OCI-M1 (cell line): Measurements from ENCODE around the gene TRIM5.
"Not testable (repeated sequence)": the region's sequence is repeated elsewhere in the genome, so short reads cannot be mapped to it uniquely, and the experiment has no call there.

Experiments used
- DNase-seq: peaks from one replicate; lab custom pipeline; 2025; lab: John Stamatoyannopoulos, UW

Gene TRIM5

GRCh38 chr11:5689551-5689983, 4.7 kb upstream of the TRIM5 start, which contains the start of gene TRIM22:
Gene TRIM22, plus strand, starts transcription at chr11:5689790. Its CDS starts 6,443 bp downstream, at chr11:5696233.
- peak; percentile 95 for DNase-seq

- no peak for DNase-seq
Observed at GRCh38 chr11:5688482-5688881, 3.6 kb upstream of the TRIM5 start.

- DNase-seq = no peak
Observed at GRCh38 chr11:5686426-5686825, 1.6 kb upstream of the TRIM5 start.

GRCh38 chr11:5684036-5684645, 733 bp downstream of the TRIM5 start:
- no peak for DNase-seq

- DNase-seq = not testable (repeated sequence)
Observed at GRCh38 chr11:5683620-5684019, 1.3 kb downstream of the TRIM5 start.

- not testable (repeated sequence) for DNase-seq
Observed at GRCh38 chr11:5682890-5683441, 1.9 kb downstream of the TRIM5 start.

- no peak for DNase-seq
Observed at GRCh38 chr11:5679811-5680210, 5.1 kb downstream of the TRIM5 start.

GRCh38 chr11:5674391-5674790, 10.5 kb downstream of the TRIM5 start:
- DNase-seq = no peak

GRCh38 chr11:5671831-5672230, 13.0 kb downstream of the TRIM5 start:
- no peak for DNase-seq

GRCh38 chr11:5666402-5666793, 18.5 kb downstream of the TRIM5 start:
- no peak for DNase-seq

- DNase-seq = no peak
Observed at GRCh38 chr11:5665746-5666401, 19.0 kb downstream of the TRIM5 start.

GRCh38 chr11:5665051-5665570, 19.8 kb downstream of the TRIM5 start:
- no peak for DNase-seq

- no peak for DNase-seq
Observed at GRCh38 chr11:5663511-5663910, 21.4 kb downstream of the TRIM5 start.

GRCh38 chr11:5658318-5658717, 26.6 kb downstream of the TRIM5 start:
- DNase-seq = no peak

GRCh38 chr11:5656956-5657355, 27.9 kb downstream of the TRIM5 start:
- not testable (repeated sequence) for DNase-seq

- no peak for DNase-seq
Observed at GRCh38 chr11:5655474-5655873, 29.4 kb downstream of the TRIM5 start.

- no peak for DNase-seq
Observed at GRCh38 chr11:5646139-5646538, 38.7 kb downstream of the TRIM5 start.

- DNase-seq = no peak
Observed at GRCh38 chr11:5643585-5643984, 41.3 kb downstream of the TRIM5 start.

- DNase-seq = no peak
Observed at GRCh38 chr11:5639953-5640352, 44.9 kb downstream of the TRIM5 start.

- DNase-seq = no peak
Observed at GRCh38 chr11:5631969-5632635, 52.8 kb downstream of the TRIM5 start.

GRCh38 chr11:5631417-5631816, 53.5 kb downstream of the TRIM5 start:
- peak; percentile 29 for DNase-seq

- no peak for DNase-seq
Observed at GRCh38 chr11:5626196-5626595, 58.7 kb downstream of the TRIM5 start.

- no peak for DNase-seq
Observed at GRCh38 chr11:5625281-5625680, 59.6 kb downstream of the TRIM5 start.
